ENCODE measurements around the gene METRN. TPM values are rescaled to one million over a fixed set of nuclear protein-coding genes. Genes with fewer than 3 reads are reported as not detected.

The METRN gene
- total and polyA plus RNA-seq, 2 donors, result 21.9 to 24.2 TPM

DNA sequence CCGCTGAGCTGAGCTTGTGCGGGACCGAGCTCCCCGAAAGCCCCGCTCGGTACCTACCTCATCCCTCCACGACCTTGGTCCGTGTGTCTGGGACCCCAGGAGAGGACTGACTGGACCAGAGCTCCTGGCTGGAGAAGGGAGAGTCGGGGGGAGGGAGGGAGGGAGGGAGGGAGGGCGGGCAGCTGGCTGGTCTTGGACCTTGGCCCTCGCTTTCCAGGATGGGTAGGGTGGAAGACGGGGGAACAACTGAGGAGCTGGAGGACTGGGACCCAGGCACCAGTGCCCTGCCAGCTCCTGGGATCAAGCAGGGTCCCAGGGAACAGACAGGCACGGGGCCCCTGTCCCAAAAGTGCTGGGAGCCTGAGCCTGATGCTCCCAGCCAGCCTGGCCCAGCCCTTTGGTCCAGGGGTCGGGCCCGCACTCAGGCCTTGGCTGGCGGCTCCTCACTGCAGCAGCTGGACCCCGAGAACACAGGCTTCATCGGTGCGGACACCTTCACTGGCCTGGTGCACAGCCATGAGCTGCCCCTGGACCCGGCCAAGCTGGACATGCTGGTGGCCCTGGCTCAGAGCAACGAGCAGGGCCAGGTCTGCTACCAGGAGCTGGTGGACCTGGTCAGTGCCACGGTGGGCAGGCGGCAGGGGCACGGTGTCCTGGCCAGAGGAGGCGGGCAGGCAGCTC is 38.9 kb upstream of the METRN start:
- Histone ChIP-seq H3K4me1 (ENCODE audit: control insufficient read depth in 2 of 2, insufficient read depth in 2 of 2, low read length in 2 of 2) (peaks cover 8 to 37% of the 10 kb centered on the region in 2 donors), H3K4me3 (ENCODE audit: low read length in 2 of 2) (no peak overlapping the region), H3K27me3 (ENCODE audit: control insufficient read depth in 2 of 2, insufficient read depth in 1 of 2, low read length in 1 of 2) (peaks cover 32 to 54% of the 10 kb centered on the region in 2 donors), H3K36me3 (ENCODE audit: control insufficient read depth in 2 of 2, insufficient read depth in 2 of 2, low read length in 1 of 2) (peaks cover 30 to 34% of the 10 kb centered on the region in 2 donors), H3K27ac (ENCODE audit: low read depth in 1 of 2, low read length in 1 of 2) (no peak overlapping the region), H3K9me3 (ENCODE audit: control insufficient read depth in 2 of 2, insufficient read depth in 1 of 2, low read length in 1 of 2) (no peaks in the 10 kb centered on the region)
- no peak for DNase-seq (ENCODE audit: low read depth in 6 of 9, low spot score in 9 of 9)
- WGBS, result 60% methylated on average over 25 of the region's 25 CpGs

DNA sequence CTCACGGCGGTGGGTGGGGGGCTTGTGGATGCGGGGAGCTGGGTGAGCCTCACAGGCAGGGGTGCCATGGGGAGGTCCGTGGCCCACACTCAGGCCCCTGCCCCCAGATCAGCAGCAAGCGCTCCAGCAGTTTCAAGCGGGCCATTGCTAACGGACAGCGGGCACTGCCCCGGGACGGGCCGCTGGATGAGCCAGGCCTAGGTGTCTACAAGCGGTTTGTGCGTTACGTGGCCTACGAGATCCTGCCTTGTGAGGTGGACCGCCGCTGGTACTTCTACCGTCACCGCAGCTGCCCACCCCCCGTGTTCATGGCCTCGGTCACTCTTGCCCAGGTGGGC is 38.4 kb upstream of the METRN start:
- DNase-seq (ENCODE audit: low read depth in 6 of 9, low spot score in 9 of 9), result no peak
- Histone ChIP-seq H3K4me1 (ENCODE audit: control insufficient read depth in 2 of 2, insufficient read depth in 2 of 2, low read length in 2 of 2) (peaks cover 13 to 42% of the 10 kb centered on the region in 2 donors), H3K27me3 (ENCODE audit: control insufficient read depth in 2 of 2, insufficient read depth in 1 of 2, low read length in 1 of 2) (peaks cover 32 to 54% of the 10 kb centered on the region in 2 donors), H3K9me3 (ENCODE audit: control insufficient read depth in 2 of 2, insufficient read depth in 1 of 2, low read length in 1 of 2) (no peaks in the 10 kb centered on the region), H3K4me3 (ENCODE audit: low read length in 2 of 2) (no peak overlapping the region), H3K27ac (ENCODE audit: low read depth in 1 of 2, low read length in 1 of 2) (no peak overlapping the region), H3K36me3 (ENCODE audit: control insufficient read depth in 2 of 2, insufficient read depth in 2 of 2, low read length in 1 of 2) (peaks cover 28 to 31% of the 10 kb centered on the region in 2 donors)
- WGBS, result 95% methylated on average over 21 of the region's 21 CpGs

DNA sequence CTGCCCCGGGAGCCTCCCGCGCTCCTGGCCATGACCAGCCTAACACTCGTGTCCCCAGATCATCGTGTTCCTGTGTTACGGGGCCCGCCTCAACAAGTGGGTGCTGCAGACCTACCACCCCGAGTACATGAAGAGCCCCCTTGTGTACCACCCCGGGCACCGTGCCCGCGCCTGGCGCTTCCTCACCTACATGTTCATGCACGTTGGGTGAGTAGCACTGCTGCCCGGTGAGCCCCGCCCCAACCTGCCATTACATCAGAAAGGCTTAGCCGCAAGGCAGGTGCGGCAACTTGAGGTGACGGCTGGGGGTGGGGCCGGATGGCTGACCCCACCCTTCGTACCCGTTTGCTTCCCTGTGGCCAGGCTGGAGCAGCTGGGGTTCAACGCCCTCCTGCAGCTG is 38.0 kb upstream of the METRN start:
- Histone ChIP-seq H3K4me3 (ENCODE audit: low read length in 2 of 2) (no peak overlapping the region), H3K27me3 (ENCODE audit: control insufficient read depth in 2 of 2, insufficient read depth in 1 of 2, low read length in 1 of 2) (peaks cover 32 to 54% of the 10 kb centered on the region in 2 donors), H3K27ac (ENCODE audit: low read depth in 1 of 2, low read length in 1 of 2) (peak overlapping the region in 1 of 2 donors; percentile 60), H3K9me3 (ENCODE audit: control insufficient read depth in 2 of 2, insufficient read depth in 1 of 2, low read length in 1 of 2) (peaks cover 0 to 1% of the 10 kb centered on the region in 2 donors), H3K36me3 (ENCODE audit: control insufficient read depth in 2 of 2, insufficient read depth in 2 of 2, low read length in 1 of 2) (peaks cover 29 to 31% of the 10 kb centered on the region in 2 donors), H3K4me1 (ENCODE audit: control insufficient read depth in 2 of 2, insufficient read depth in 2 of 2, low read length in 2 of 2) (peaks cover 17 to 43% of the 10 kb centered on the region in 2 donors)
- 75% methylated on average over 23 of the region's 23 CpGs for WGBS
- no peak for DNase-seq (ENCODE audit: low read depth in 6 of 9, low spot score in 9 of 9)

DNA sequence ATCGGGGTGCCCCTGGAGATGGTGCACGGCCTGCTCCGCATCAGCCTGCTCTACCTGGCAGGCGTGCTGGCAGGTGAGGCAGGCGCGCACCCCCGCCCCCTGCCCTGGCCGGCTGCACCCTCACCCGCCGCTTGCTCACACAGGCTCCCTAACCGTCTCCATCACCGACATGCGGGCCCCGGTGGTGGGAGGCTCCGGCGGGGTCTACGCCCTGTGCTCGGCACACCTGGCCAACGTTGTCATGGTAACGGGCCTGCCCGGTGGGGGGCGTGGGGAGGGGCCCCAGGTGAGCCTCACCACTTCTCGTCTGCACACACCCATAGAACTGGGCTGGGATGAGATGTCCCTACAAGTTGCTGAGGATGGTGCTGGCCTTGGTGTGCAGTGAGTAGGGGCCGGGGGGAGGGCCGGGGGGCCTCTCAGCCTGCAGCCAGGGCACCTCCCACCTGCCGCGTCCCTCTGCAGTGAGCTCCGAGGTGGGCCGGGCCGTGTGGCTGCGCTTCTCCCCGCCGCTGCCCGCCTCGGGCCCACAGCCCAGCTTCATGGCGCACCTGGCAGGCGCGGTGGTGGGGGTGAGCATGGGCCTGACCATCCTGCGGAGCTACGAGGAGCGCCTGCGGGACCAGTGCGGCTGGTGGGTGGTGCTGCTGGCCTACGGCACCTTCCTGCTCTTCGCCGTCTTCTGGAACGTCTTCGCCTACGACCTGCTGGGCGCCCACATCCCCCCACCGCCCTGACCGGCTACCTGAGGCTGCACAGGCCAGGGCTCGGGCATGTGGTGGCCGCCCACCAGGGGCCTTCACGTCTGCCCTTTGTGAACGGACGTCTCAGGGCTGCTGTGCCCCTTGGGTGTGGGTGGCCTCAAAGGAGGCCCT is 37.4 kb upstream of the METRN start:
- peaks cover 0 to 1% of the 10 kb centered on the region in 2 donors for H3K9me3 ChIP-seq (ENCODE audit: control insufficient read depth in 2 of 2, insufficient read depth in 1 of 2, low read length in 1 of 2)
- H3K4me3 ChIP-seq (ENCODE audit: low read length in 2 of 2), result no peak overlapping the region
- 75% methylated on average over 57 of the region's 57 CpGs for WGBS
- no peak for DNase-seq (ENCODE audit: low read depth in 6 of 9, low spot score in 9 of 9)
- peaks cover 19 to 43% of the 10 kb centered on the region in 2 donors for H3K4me1 ChIP-seq (ENCODE audit: control insufficient read depth in 2 of 2, insufficient read depth in 2 of 2, low read length in 2 of 2)
- H3K36me3 ChIP-seq (ENCODE audit: control insufficient read depth in 2 of 2, insufficient read depth in 2 of 2, low read length in 1 of 2), result peaks cover 29 to 31% of the 10 kb centered on the region in 2 donors
- peak overlapping the region in 1 of 2 donors; percentile 60 for H3K27ac ChIP-seq (ENCODE audit: low read depth in 1 of 2, low read length in 1 of 2)
- peaks cover 32 to 54% of the 10 kb centered on the region in 2 donors for H3K27me3 ChIP-seq (ENCODE audit: control insufficient read depth in 2 of 2, insufficient read depth in 1 of 2, low read length in 1 of 2)

DNA sequence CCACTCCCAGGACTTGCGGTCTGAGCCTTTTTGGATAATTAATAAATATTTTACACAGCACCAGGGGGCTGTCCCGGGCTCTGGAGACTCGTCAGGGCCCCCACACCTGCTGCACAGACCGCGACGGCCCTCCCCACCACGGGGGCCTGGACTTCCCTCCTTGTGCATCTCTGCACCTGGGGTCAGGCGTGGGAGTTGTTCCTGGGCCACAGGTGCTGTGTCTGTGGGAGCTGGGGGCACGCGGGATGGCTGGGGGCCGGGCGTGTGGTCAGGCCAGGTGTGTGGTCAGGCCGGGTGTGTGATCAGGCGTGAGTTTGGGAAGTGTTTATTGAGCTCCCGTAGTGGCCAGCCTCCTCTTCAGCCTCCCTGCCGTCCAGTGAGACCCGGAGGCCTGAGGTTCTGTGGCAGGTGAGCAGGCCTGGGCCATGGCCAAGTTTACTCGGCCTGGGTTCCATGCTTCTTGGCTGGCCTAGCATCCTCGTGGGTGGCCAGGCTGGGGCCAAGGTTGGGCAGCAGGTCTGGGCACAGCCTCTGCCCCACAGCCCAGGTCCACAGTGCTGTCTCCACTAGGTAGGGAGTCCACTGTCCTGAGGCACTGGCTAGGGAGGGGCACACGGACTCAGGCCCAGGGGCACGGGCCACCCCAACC is 36.6 kb upstream of the METRN start:
- Histone ChIP-seq H3K27me3 (ENCODE audit: control insufficient read depth in 2 of 2, insufficient read depth in 1 of 2, low read length in 1 of 2) (peaks cover 32 to 54% of the 10 kb centered on the region in 2 donors), H3K36me3 (ENCODE audit: control insufficient read depth in 2 of 2, insufficient read depth in 2 of 2, low read length in 1 of 2) (peaks cover 29% of the 10 kb centered on the region in 2 donors), H3K4me3 (ENCODE audit: low read length in 2 of 2) (no peak overlapping the region), H3K27ac (ENCODE audit: low read depth in 1 of 2, low read length in 1 of 2) (peak overlapping the region in 1 of 2 donors; percentile 13), H3K9me3 (ENCODE audit: control insufficient read depth in 2 of 2, insufficient read depth in 1 of 2, low read length in 1 of 2) (peaks cover 0 to 1% of the 10 kb centered on the region in 2 donors), H3K4me1 (ENCODE audit: control insufficient read depth in 2 of 2, insufficient read depth in 2 of 2, low read length in 2 of 2) (peaks cover 19 to 48% of the 10 kb centered on the region in 2 donors)
- 86% methylated on average over 21 of the region's 21 CpGs for WGBS
- DNase-seq (ENCODE audit: low read depth in 6 of 9, low spot score in 9 of 9), result no peak

DNA sequence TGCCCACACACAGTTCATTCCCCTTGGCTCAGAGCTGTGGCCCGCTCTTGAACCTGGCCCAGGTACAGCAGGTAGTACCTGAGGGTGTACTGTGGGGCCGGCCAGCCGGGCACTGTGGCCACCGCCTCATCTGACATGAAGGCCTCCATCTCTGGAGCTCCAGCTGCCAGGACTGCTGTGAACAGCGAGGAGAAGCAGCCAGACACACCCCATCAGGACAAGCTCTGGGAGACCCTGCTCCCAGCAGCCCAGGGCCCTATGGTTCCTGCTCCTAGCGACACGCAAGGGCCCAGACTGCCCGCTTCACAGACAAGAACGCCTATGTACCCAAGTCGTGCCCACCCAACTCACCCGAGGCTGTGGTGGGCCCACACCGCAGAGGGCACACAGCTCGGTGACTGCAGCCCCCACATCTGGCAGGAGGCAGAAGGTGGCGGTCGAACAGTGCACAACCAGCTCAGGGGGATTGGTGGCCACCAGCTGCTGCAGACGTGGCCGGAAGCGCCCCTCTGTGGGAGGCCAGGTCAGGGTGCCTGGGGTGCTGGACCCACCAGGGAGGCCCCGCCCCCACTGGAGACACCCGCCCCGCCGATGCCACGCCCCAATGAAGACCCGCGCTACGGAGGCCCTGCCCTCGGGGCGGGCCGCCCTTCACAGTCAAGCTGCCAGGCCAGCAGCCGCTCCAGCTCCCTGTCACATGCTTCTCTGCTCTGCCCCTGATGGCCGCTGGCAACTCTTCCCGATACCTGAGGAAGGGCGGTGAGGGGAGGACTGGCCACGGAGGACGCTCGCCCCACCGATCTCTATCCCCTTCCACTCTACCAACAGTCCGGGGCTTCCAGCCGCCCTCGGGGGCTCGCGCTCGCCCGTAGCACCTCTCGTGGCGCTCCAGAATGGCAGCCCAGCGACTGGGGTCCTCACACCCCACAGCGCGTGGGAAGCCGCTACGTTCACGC is 35.8 kb upstream of the METRN start:
- peak overlapping the region; percentile 53 to 74 for H3K27ac ChIP-seq (ENCODE audit: low read depth in 1 of 2, low read length in 1 of 2)
- peak overlapping the region; percentile 41 to 89 for H3K4me3 ChIP-seq (ENCODE audit: low read length in 2 of 2)
- peak in 2 of 9 donors; percentile 36 to 57 for DNase-seq (ENCODE audit: low read depth in 6 of 9, low spot score in 9 of 9)
- H3K9me3 ChIP-seq (ENCODE audit: control insufficient read depth in 2 of 2, insufficient read depth in 1 of 2, low read length in 1 of 2), result peaks cover 0 to 1% of the 10 kb centered on the region in 2 donors
- H3K36me3 ChIP-seq (ENCODE audit: control insufficient read depth in 2 of 2, insufficient read depth in 2 of 2, low read length in 1 of 2), result peaks cover 21% of the 10 kb centered on the region in 2 donors
- peaks cover 32 to 51% of the 10 kb centered on the region in 2 donors for H3K27me3 ChIP-seq (ENCODE audit: control insufficient read depth in 2 of 2, insufficient read depth in 1 of 2, low read length in 1 of 2)
- H3K4me1 ChIP-seq (ENCODE audit: control insufficient read depth in 2 of 2, insufficient read depth in 2 of 2, low read length in 2 of 2), result peaks cover 19 to 52% of the 10 kb centered on the region in 2 donors
- 27% methylated on average over 52 of the region's 52 CpGs for WGBS

DNA sequence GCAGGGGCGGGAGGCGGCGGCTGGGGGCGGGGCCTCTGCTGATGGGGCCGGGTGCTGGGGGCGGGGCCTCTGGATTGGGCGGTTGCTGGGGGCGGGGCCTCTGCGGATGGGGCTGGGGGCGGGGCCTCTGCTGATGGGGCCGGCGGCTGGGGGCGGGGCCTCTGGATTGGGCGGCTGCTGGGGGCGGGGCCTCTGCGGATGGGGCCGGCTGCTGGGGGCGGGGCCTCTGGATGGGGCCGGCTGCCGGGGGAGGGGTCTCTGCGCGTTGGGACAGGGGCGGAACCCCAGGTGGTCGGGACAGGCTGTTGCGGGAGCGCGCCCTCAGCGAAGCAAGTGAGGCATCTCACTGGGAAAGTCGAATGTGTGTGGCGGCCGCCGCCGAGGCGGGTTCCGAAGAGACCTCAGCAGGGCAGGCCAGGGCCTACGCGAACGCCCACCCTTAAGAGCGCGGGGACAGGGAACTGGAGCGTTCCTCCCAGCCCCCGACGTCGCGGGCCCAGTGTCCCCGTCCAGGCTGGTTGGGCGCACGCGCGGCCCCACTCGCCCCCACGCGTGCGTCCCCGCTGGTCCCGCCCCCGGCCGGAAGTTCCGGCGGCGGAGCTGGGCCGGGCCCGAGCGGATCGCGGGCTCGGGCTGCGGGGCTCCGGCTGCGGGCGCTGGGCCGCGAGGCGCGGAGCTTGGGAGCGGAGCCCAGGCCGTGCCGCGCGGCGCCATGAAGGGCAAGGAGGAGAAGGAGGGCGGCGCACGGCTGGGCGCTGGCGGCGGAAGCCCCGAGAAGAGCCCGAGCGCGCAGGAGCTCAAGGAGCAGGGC is 34.9 kb upstream of the METRN start, which contains the start of gene STUB1:
Gene STUB1, plus strand, starts transcription at position 597 of the 811 bp plus-strand sequence. Its CDS starts 116 bp downstream, at position 713.
- H3K27ac ChIP-seq (ENCODE audit: low read depth in 1 of 2, low read length in 1 of 2), result peak within 1 kb of the TSS; percentile 87 to 94
- H3K4me3 ChIP-seq (ENCODE audit: low read length in 2 of 2), result peak within 1 kb of the TSS; percentile 66 to 89
- DNase-seq (ENCODE audit: low read depth in 6 of 9, low spot score in 9 of 9), result peak in 7 of 9 donors; percentile 59 to 84 (median 76)
- peaks cover 26 to 43% of the 10 kb centered on the region in 2 donors for H3K27me3 ChIP-seq (ENCODE audit: control insufficient read depth in 2 of 2, insufficient read depth in 1 of 2, low read length in 1 of 2)
- H3K9me3 ChIP-seq (ENCODE audit: control insufficient read depth in 2 of 2, insufficient read depth in 1 of 2, low read length in 1 of 2), result peaks cover 0 to 1% of the 10 kb centered on the region in 2 donors
- peaks cover 18 to 22% of the 10 kb centered on the region in 2 donors for H3K36me3 ChIP-seq (ENCODE audit: control insufficient read depth in 2 of 2, insufficient read depth in 2 of 2, low read length in 1 of 2)
- peaks cover 21 to 58% of the 10 kb centered on the region in 2 donors for H3K4me1 ChIP-seq (ENCODE audit: control insufficient read depth in 2 of 2, insufficient read depth in 2 of 2, low read length in 2 of 2)
- 2% methylated on average over 91 of the region's 91 CpGs for WGBS

All from thymus (tissue), 11 donors.